Vagina (tissue), 2 donors: ENCODE results near the gene C9orf43. TPM values are rescaled to one million over a fixed set of nuclear protein-coding genes. Genes with fewer than 3 reads are reported as not detected.
"Not testable (repeated sequence)": the region's sequence is repeated elsewhere in the genome, so short reads cannot be mapped to it uniquely, and the experiment has no call there.

Source experiments
- DNase-seq, 2 donors: peaks; one replicate each; pipeline ENCODE4 v3.0.0-alpha.2; 2017; ENCODE audit errors: extremely low spot score in 2 of 2
- H3K27ac ChIP-seq: fragments of 200-600 bp; sonication (generic); one replicate; pipeline ENCODE4 v1.5.1; 2019
- H3K27me3 ChIP-seq: fragments of 200-600 bp; sonication (generic); one replicate; pipeline ENCODE4 v1.5.1; 2019
- H3K36me3 ChIP-seq, 2 donors: fragments of 200-600 bp; sonication (generic); one replicate each; pipeline ENCODE4 v1.5.1; 2017 to 2019
- H3K4me1 ChIP-seq: fragments of 200-600 bp; sonication (generic); one replicate; pipeline ENCODE4 v1.5.1; 2019
- H3K4me3 ChIP-seq, 2 donors: fragments of 200-600 bp; sonication (generic); 1 replicate in 1 of 2; 2 replicates in 1 of 2; pipeline ENCODE4 v1.5.1; 2016 to 2019
- H3K9me3 ChIP-seq: fragments of 200-600 bp; sonication (generic); one replicate; pipeline ENCODE4 v1.5.1; 2019
- POLR2A ChIP-seq, 2 donors: fragments of 450-650 bp; IDR thresholded peaks; one replicate each; pipeline ENCODE4 v1.6.1; 2017; ENCODE audit warnings: antibody characterized with exemption in 2 of 2, mild to moderate bottlenecking in 2 of 2, moderate library complexity in 2 of 2
- POLR2AphosphoS5 ChIP-seq, 2 donors: sonication (generic); formaldehyde crosslinking; IDR thresholded peaks; one replicate each; pipeline ENCODE4 v1.9.0; 2017; ENCODE audit warnings: antibody characterized with exemption in 2 of 2, mild to moderate bottlenecking in 2 of 2, low read depth in 1 of 2; ENCODE audit not compliant: insufficient read depth in 1 of 2
- intact Hi-C: fragments of 100-400 bp; cut with DNase I; formaldehyde crosslinking; loops from one replicate; pipeline ENCODE4 v1.15.1; 2023
- total RNA-seq: library from RNA; depleted of rRNA; stranded (reverse); fragments of >200 nt; gene quantifications from one replicate; pipeline ENCODE4 v1.2.3, GENCODE V29; 2016
- TF ChIP-seq, protein P1 (sequence below), 3 experiments: fragments of 450-650 bp in 2 of 3; fragments of 200-600 bp in 1 of 3; sonication (generic) in 1 of 3; IDR thresholded peaks; one replicate each; pipeline ENCODE4 v1.5.1; 2017 to 2019; ENCODE audit warnings: antibody characterized with exemption in 3 of 3, mild to moderate bottlenecking in 2 of 3, moderate library complexity in 2 of 3

C9orf43 gene
- total RNA-seq, 1 donor from 2014 or later = not detected

DNA sequence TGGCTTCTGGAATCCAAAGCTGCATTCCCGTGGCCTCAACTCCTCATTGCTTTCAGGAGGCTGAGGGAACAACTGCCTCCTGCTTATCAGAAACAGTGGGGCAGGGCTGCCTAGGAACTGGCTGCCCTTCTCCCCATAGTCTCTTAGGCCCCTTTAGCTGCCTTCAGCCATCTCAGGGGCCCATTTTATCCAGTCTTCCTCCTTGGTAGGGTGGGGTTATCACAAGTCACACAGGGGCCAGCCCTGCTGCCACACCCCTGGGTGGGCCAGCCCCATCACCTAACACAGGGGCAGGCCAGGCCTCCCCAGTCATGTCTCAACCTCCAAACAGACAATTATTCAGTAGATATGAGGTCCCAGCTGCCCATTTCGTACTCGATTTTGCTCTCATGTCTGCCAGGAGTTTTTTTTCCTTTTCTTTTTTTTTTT lies 13.3 kb upstream of the C9orf43 start:
- Histone ChIP-seq H3K4me1 (peaks cover 37% of the 10 kb centered on the region), H3K9me3 (no peaks in the 10 kb centered on the region), H3K4me3 (no peak overlapping the region), H3K36me3 (peaks cover 0 to 3% of the 10 kb centered on the region in 2 donors), H3K27me3 (no peaks in the 10 kb centered on the region), H3K27ac (no peak overlapping the region)
- DNase-seq = no peak
- intact Hi-C loops = no loop called here
- TF ChIP-seq, protein P1, sequence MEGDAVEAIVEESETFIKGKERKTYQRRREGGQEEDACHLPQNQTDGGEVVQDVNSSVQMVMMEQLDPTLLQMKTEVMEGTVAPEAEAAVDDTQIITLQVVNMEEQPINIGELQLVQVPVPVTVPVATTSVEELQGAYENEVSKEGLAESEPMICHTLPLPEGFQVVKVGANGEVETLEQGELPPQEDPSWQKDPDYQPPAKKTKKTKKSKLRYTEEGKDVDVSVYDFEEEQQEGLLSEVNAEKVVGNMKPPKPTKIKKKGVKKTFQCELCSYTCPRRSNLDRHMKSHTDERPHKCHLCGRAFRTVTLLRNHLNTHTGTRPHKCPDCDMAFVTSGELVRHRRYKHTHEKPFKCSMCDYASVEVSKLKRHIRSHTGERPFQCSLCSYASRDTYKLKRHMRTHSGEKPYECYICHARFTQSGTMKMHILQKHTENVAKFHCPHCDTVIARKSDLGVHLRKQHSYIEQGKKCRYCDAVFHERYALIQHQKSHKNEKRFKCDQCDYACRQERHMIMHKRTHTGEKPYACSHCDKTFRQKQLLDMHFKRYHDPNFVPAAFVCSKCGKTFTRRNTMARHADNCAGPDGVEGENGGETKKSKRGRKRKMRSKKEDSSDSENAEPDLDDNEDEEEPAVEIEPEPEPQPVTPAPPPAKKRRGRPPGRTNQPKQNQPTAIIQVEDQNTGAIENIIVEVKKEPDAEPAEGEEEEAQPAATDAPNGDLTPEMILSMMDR (IDR thresholded peaks at IDR 0.05) = no peak

DNA sequence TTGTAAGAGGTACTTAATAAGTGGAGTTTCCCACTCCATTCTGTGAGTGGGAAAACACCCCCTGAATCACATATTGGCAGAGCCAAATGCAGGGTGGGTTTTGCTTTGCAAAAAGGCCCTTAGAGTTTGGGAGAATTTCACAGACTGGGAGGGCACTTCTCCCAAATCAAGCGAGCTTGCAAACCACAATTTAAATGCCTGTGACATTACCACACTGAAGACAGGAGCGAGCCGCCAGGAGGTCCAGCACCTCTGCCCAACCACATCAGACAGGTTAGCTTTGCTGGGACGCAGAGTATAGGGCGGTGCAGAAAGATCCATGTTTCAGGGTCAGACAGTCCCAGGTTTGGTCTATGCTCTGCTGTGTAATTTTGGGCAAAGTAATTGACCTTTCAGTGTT lies 11.8 kb upstream of the C9orf43 start:
- intact Hi-C loops = no loop called here
- Histone ChIP-seq H3K36me3 (no peaks in the 10 kb centered on the region), H3K9me3 (no peaks in the 10 kb centered on the region), H3K27me3 (no peaks in the 10 kb centered on the region), H3K4me3 (no peak overlapping the region), H3K27ac (no peak overlapping the region), H3K4me1 (peaks cover 37% of the 10 kb centered on the region)
- no peak for DNase-seq
- TF ChIP-seq POLR2A (IDR thresholded peaks at IDR 0.05) (no peak), POLR2AphosphoS5 (IDR thresholded peaks at IDR 0.05; ENCODE audit: insufficient read depth in 1 of 2, low read depth in 1 of 2) (no peak)
- TF ChIP-seq, protein P1 (IDR thresholded peaks at IDR 0.05) = no peak

DNA sequence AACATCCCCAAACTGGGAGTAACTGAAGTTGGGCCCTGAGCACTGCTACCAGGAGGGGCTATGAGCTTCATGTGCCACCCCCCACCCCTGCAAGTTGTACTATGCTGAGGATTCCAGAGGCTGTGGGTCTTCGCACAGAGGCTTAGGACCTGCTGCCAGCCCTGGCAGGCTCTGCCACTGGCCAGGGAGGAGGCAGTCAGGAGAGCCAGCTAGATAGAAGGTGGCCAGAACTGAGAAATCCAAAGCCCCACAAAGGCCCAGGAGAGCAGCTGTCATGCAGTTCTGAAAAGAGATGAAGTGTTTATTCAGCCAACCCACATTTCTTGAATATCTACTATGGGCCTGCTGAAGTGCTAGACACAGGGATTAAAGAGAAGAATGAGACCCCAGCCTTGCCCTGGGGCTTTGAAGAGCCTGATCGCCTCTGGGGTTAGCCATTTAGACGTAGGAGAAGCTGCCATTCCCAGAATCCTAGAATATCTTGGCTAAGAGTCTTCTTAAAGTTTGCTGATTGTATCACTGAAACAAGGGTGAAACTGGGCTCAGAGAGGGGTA lies 10.8 kb upstream of the C9orf43 start:
- no peaks in the 10 kb centered on the region for H3K27me3 ChIP-seq
- peak overlapping the region; percentile 63 to 79 for H3K4me3 ChIP-seq
- H3K36me3 ChIP-seq = no peaks in the 10 kb centered on the region
- peaks cover 37% of the 10 kb centered on the region for H3K4me1 ChIP-seq
- no peak for DNase-seq
- H3K27ac ChIP-seq = no peak overlapping the region
- intact Hi-C loops = no loop called here
- TF ChIP-seq POLR2A (IDR thresholded peaks at IDR 0.05) (no peak), POLR2AphosphoS5 (IDR thresholded peaks at IDR 0.05; ENCODE audit: insufficient read depth in 1 of 2, low read depth in 1 of 2) (no peak)
- TF ChIP-seq, protein P1 (IDR thresholded peaks at IDR 0.05) = no peak
- no peaks in the 10 kb centered on the region for H3K9me3 ChIP-seq

DNA sequence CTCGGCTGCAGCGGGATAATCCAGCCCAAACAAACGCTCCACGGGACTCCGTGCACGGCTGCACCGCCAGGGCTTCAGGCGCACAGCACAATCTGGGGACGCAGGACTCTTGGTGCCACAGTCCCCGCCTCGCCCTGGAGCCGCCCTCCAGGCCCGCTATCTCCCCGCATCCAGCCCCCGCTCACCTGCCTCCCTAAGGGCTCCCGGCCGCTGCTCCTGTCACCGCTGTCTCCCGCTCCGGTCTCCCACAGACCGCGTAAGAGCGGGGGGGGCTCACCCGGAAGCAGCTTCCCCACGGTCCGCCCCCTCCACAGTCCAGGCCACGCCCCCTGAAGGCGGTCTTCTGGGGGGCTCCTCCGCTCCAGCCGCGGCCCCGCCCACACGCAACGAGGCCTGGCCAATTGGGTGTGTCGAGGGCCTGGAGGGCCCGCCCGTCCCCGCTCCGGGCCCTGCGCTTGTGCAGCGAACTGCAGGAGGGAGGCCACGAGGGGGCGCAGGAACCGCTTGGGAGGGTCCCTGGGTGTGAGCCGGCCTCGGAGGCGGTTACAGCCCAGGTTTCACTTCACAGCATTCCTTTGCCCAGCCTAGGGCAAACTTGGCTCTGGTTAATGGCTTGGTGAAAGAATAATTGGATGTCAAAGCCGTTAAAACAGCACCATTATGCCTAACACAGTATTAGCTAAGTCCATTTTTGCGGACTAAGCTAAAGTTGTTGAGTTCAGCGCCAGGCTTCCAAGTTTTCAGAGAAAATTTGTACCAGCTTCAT lies 9.3 kb upstream of the C9orf43 start, which contains the start of gene ALAD:
TSS of gene ALAD (minus strand) at position 258 of the 766 bp plus-strand sequence. CDS start 7,725 bp downstream, outside the sequence.
- peak within 1 kb of the TSS; percentile 63 to 79 for H3K4me3 ChIP-seq
- H3K4me1 ChIP-seq = peaks cover 37% of the 10 kb centered on the region
- intact Hi-C loops = no loop called here
- H3K27me3 ChIP-seq = no peaks in the 10 kb centered on the region
- TF ChIP-seq POLR2AphosphoS5 (IDR thresholded peaks at IDR 0.05; ENCODE audit: insufficient read depth in 1 of 2, low read depth in 1 of 2) (peak; percentile 87 to 90), POLR2A (IDR thresholded peaks at IDR 0.05) (peak in 1 of 2 donors; percentile 7)
- TF ChIP-seq, protein P1 (IDR thresholded peaks at IDR 0.05) = peak; percentile 89 to 92 (median 91)
- no peaks in the 10 kb centered on the region for H3K9me3 ChIP-seq
- no peaks in the 10 kb centered on the region for H3K36me3 ChIP-seq
- peak; percentile 98 for DNase-seq
- H3K27ac ChIP-seq = peak within 1 kb of the TSS; percentile 82

GRCh38 chr9:113403646-113404045 lies 6.9 kb upstream of the C9orf43 start:
- no peak overlapping the region for H3K4me3 ChIP-seq
- no peak for DNase-seq
- H3K27ac ChIP-seq = no peak overlapping the region
- no peaks in the 10 kb centered on the region for H3K27me3 ChIP-seq
- no peaks in the 10 kb centered on the region for H3K9me3 ChIP-seq
- intact Hi-C loops = no loop called here
- H3K36me3 ChIP-seq = peaks cover 0 to 4% of the 10 kb centered on the region in 2 donors
- TF ChIP-seq POLR2A (IDR thresholded peaks at IDR 0.05) = no peak
- TF ChIP-seq, protein P1 (IDR thresholded peaks at IDR 0.05) = no peak
- TF ChIP-seq POLR2AphosphoS5 (IDR thresholded peaks at IDR 0.05; ENCODE audit: insufficient read depth in 1 of 2, low read depth in 1 of 2) = no peak
- peaks cover 31% of the 10 kb centered on the region for H3K4me1 ChIP-seq

GRCh38 chr9:113406353-113406752 lies 4.2 kb upstream of the C9orf43 start:
- DNase-seq, H3K9me3 ChIP-seq, intact Hi-C loops, H3K27me3 ChIP-seq, H3K4me3 ChIP-seq, H3K36me3 ChIP-seq: not testable (repeated sequence)
- Histone ChIP-seq H3K4me1 (peaks cover 23% of the 10 kb centered on the region), H3K27ac (peak overlapping the region; percentile 32)
